GM10266 (cell line): ENCODE data around the gene KIF17.
A peak's percentile ranks its signal among the peaks of the same experiment; 100 is the strongest.

Experiments
- DNase-seq: peaks from one replicate; pipeline ENCODE4 v3.0.0; 2012; ENCODE audit errors: extremely low spot score
- CTCF ChIP-seq: IDR thresholded peaks from 2 replicates; pipeline ENCODE4 v1.5.1; 2012; ENCODE audit warnings: mild to moderate bottlenecking, low read depth; ENCODE audit not compliant: control insufficient read depth, insufficient read depth; ENCODE audit errors: missing control alignments

Gene KIF17

GRCh38 chr1:20726932-20727745 lies 9.3 kb upstream of the KIF17 start:
- no peak for DNase-seq
- no peak for TF ChIP-seq CTCF

- no peak for DNase-seq
- no peak for TF ChIP-seq CTCF
These were observed 8.5 kb upstream of the KIF17 start for GRCh38 chr1:20726118-20726911.

- peak; percentile 7 for DNase-seq
- no peak for TF ChIP-seq CTCF
These were observed 7.6 kb upstream of the KIF17 start for GRCh38 chr1:20725189-20726117.

- TF ChIP-seq CTCF, result no peak
- no peak for DNase-seq
These were observed 6.8 kb upstream of the KIF17 start for GRCh38 chr1:20724364-20725188.

GRCh38 chr1:20723537-20724363 lies 5.9 kb upstream of the KIF17 start:
- no peak for DNase-seq

More at GRCh38 chr1:20723537-20724363, 5.9 kb upstream of the KIF17 start:
- TF ChIP-seq CTCF, result no peak
